Measurements from ENCODE around the gene DTNA. TPM values are rescaled to one million over a fixed set of nuclear protein-coding genes. Genes with fewer than 3 reads are reported as not detected.
A peak's percentile ranks its signal among the peaks of the same experiment; 100 is the strongest.
"Not testable (repeated sequence)": the region's sequence is repeated elsewhere in the genome, so short reads cannot be mapped to it uniquely, and the experiment has no call there.

Gene DTNA
- total RNA-seq (2021; fragmentation: NEBNext Ultra II Directional; extraction: Animal tissue kit (Norgen Biotek cat#: 25700)), result 1 to 10 TPM in 3 of 6 experiments, under 1 TPM in 3; 0.58 to 1.2 (median 0.98) TPM
- long read RNA-seq, partial matches to known transcripts, result 0 of 1 reads
- long read RNA-seq, other reads (novel, unspliced or antisense), result 1 of 1 reads

DNA sequence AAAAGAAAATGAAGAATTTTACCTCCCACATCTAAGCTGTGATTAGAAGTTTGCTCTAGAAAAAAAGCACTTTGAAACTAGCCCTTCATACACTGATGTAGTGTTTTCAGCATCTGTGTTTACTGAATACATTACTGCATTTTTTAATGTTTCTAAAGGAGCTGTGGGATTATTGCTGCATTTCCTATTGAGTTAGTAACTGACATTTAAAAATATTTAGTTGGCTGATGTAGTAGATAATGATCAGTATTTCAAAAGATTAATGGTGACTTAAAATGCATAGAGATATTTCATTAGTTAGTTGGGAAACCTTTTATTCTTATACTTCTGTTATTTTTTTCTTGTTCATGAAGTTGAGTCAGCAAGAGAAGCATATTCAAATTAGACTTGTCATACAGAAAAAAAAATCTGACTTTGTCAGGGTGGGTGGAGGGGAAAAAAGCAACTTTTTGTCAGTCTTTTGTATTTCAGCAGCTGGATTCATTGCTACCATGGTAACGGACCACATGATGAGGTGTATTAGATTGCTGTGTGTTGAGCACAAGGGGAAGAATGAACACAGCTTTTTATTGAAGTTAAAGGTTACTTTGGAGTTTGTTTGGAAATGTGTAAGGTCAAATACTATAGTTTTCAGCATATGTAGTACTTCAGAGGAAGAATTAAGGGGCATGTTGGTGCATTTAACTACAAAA lies at the start of gene DTNA:
Gene DTNA, plus strand, starts transcription at position 549 of the 692 bp plus-strand sequence. CDS start 45,679 bp downstream, outside the sequence.
- TF ChIP-seq, protein P1, sequence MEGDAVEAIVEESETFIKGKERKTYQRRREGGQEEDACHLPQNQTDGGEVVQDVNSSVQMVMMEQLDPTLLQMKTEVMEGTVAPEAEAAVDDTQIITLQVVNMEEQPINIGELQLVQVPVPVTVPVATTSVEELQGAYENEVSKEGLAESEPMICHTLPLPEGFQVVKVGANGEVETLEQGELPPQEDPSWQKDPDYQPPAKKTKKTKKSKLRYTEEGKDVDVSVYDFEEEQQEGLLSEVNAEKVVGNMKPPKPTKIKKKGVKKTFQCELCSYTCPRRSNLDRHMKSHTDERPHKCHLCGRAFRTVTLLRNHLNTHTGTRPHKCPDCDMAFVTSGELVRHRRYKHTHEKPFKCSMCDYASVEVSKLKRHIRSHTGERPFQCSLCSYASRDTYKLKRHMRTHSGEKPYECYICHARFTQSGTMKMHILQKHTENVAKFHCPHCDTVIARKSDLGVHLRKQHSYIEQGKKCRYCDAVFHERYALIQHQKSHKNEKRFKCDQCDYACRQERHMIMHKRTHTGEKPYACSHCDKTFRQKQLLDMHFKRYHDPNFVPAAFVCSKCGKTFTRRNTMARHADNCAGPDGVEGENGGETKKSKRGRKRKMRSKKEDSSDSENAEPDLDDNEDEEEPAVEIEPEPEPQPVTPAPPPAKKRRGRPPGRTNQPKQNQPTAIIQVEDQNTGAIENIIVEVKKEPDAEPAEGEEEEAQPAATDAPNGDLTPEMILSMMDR (IDR thresholded peaks at IDR 0.05), result no peak
- H3K4me3 Mint-ChIP-seq, result peak within 1 kb of the TSS; percentile 79
- no peaks in the 10 kb centered on the region for H3K36me3 Mint-ChIP-seq (ENCODE audit: low read depth)
- H3K27me3 Mint-ChIP-seq (ENCODE audit: insufficient read depth), result no peaks in the 10 kb centered on the region; the same call in 1 of the 2 replicates
- peak within 1 kb of the TSS; percentile 87 for H3K27ac Mint-ChIP-seq
- H3K9me3 Mint-ChIP-seq, result no peaks in the 10 kb centered on the region
- DNase-seq, result peak; percentile 96
- peaks cover 51% of the 10 kb centered on the region for H3K4me1 Mint-ChIP-seq (ENCODE audit: low read depth)

DNA sequence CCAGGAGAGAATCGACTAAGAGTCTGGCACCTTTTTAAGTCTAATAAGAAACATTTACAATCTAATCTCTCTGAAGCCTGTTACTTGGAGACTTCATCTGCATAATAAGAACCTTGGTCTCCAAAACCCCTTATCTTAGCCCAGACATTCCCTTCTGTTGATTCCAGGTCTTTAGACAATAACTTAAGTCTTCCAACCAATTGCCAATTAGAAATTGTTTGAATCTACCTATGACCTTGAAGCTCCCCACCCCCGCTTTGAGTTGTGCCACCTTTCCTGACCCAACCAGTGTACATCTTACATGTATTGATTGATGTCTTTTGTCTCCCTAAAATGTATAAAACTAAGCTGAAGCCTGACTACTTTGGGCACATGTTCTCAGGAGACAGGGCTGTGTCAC lies 49.5 kb upstream of the DTNA start:
- Mint-ChIP-seq H3K4me1 (ENCODE audit: low read depth) (peaks cover 28% of the 10 kb centered on the region), H3K27ac (peak overlapping the region; percentile 25; the same call in 1 of the 2 replicates), H3K9me3 (no peaks in the 10 kb centered on the region), H3K27me3 (ENCODE audit: insufficient read depth) (no peaks in the 10 kb centered on the region), H3K36me3 (ENCODE audit: low read depth) (no peaks in the 10 kb centered on the region), H3K4me3 (no peak overlapping the region)
- TF ChIP-seq, protein P1 (IDR thresholded peaks at IDR 0.05), result no peak
- no peak for DNase-seq

DNA sequence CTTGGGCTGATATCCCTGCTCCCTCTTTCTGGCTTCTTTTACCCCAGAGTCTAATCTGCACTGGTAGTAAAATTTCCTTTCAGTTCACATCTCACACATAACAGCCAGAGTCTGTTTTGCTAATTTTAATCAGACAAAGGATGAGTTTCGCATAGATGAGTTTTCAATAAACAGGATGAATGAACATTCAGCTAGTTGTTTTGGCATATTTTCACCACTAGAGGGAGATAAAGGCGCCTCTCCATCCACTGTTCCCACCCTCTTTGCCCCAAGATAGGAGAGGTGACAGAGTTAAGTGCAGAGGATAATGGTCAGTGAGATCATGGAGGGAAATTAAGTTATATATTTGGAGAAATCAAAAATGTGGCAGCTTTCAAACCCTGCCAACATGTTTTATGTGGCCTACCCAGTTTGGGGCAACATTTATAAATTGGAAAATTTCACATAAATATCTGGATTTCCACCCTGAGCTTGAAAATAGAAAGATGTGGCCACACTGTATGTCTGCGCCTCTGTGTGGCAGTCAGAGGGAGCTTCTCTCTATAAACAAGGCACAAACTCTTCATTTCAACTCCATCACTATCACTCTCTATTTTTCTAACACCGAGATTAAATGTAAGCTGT lies 48.5 kb upstream of the DTNA start:
- H3K4me1 Mint-ChIP-seq (ENCODE audit: low read depth), result peaks cover 28% of the 10 kb centered on the region
- peak overlapping the region; percentile 64 for H3K27ac Mint-ChIP-seq
- no peak overlapping the region for H3K4me3 Mint-ChIP-seq
- TF ChIP-seq, protein P1 (IDR thresholded peaks at IDR 0.05), result peak; percentile 96
- H3K9me3 Mint-ChIP-seq, result no peaks in the 10 kb centered on the region
- no peaks in the 10 kb centered on the region for H3K27me3 Mint-ChIP-seq (ENCODE audit: insufficient read depth)
- H3K36me3 Mint-ChIP-seq (ENCODE audit: low read depth), result no peaks in the 10 kb centered on the region
- peak; percentile 48 for DNase-seq

DNA sequence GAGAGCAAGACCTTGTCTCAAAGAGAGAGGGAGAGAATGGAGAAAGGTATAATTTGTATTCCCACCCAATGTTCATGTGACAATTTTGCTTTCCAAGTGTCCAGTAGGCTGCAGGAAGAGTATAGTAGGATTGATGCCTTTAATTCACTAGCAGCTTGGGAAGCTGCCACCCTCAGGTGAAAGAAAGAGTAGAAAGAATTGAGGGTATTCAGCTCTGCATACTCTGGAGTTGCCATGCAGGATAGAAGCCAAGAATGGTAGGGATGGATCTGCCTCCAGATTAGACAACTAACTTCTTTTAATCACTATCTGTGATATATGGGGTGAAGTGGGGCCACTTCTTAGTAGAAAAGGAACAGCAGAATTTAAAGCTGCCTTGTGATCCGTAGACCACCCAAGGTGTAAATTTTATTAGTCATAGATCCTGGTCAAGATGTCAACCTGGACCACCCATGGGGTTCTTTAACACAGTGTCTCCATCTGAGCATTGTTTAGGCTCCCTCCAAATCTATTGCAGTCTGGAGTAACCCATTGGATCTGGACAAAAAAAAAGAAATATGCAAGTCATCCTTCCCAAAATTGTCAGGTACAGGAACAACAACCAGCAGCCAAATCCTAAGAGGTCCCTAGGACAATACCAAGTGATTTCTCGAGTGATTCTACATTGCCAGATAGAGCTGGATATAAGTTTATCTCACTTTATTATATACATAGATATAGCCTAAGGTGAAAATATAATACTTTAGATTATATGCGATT lies 33.1 kb upstream of the DTNA start:
- TF ChIP-seq, protein P1 (IDR thresholded peaks at IDR 0.05), result no peak
- no peaks in the 10 kb centered on the region for H3K9me3 Mint-ChIP-seq
- H3K27ac Mint-ChIP-seq, result no peak overlapping the region
- H3K36me3 Mint-ChIP-seq (ENCODE audit: low read depth), result no peaks in the 10 kb centered on the region
- H3K4me1 Mint-ChIP-seq (ENCODE audit: low read depth), result no peaks in the 10 kb centered on the region
- peaks cover 6% of the 10 kb centered on the region; the same call in 1 of the 2 replicates for H3K27me3 Mint-ChIP-seq (ENCODE audit: insufficient read depth)
- DNase-seq, result no peak
- H3K4me3 Mint-ChIP-seq, result no peak overlapping the region

DNA sequence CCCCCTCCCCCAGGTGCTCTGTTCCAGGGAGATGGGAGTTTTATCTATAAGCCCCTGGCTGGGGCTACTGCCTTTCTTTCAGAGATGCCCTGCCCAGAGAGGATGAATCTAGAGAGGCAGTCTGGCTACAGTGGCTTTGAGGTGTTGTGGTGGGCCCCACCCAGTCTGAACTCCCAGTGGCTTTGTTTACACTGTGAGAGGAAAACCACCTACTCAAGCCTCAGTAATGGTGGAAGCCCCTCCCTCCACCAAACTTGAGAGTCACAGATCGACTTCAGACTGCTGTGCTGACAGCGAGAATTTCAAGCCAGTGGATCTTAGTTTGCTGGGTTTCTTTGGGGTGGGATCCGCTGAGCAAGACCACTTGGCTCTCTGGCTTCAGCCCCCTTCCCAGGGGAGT lies 20.3 kb upstream of the DTNA start:
- not testable (repeated sequence) for H3K27ac Mint-ChIP-seq; H3K36me3 Mint-ChIP-seq (ENCODE audit: low read depth); H3K4me3 Mint-ChIP-seq; DNase-seq; H3K4me1 Mint-ChIP-seq (ENCODE audit: low read depth); H3K9me3 Mint-ChIP-seq
- peaks cover 18% of the 10 kb centered on the region for H3K27me3 Mint-ChIP-seq (ENCODE audit: insufficient read depth)

Measured in HFFc6 (cell line).